Activated CD8-positive, alpha-beta memory T cell treated with anti-CD3 and anti-CD28 coated beads, Interleukin-2, amount 10 ng/mL, durations not matched to agents 7 days and 5 days (primary cell): Measurements from ENCODE around the gene ADAMTS14. TPM values are rescaled to one million over a fixed set of nuclear protein-coding genes. Genes with fewer than 3 reads are reported as not detected.
A peak's percentile ranks its signal among the peaks of the same experiment; 100 is the strongest.

Experiments used
- ATAC-seq: fragments of 150-1000 bp; cut with Tn5 transposase; one replicate; pipeline ENCODE4 v1.10.0; 2021; ENCODE audit warnings: moderate library complexity
- CTCF ChIA-PET: fragments of 350-600 bp; sonication (Branson Sonifier 250); formaldehyde crosslinking; loops from one replicate; lab custom pipeline; 2021; ENCODE audit warnings: antibody characterized with exemption; lab: Charles Lee
- DNase-seq: peaks from one replicate; pipeline ENCODE4 v3.0.0-alpha.2; 2020
- H3K27ac Mint-ChIP-seq: one replicate; pipeline ENCODE4 v1.8.0; 2021; ENCODE audit warnings: mild to moderate bottlenecking, mixed read lengths
- H3K27me3 Mint-ChIP-seq: one replicate; pipeline ENCODE4 v1.8.0; 2021; ENCODE audit warnings: mixed read lengths
- H3K36me3 Mint-ChIP-seq: one replicate; pipeline ENCODE4 v1.8.0; 2021; ENCODE audit warnings: mild to moderate bottlenecking, mixed read lengths
- H3K4me1 Mint-ChIP-seq: one replicate; pipeline ENCODE4 v1.8.0; 2021; ENCODE audit warnings: mixed read lengths
- H3K4me3 Mint-ChIP-seq: one replicate; pipeline ENCODE4 v1.8.0; 2021; ENCODE audit warnings: mild to moderate bottlenecking, moderate library complexity, mixed read lengths
- H3K9me3 Mint-ChIP-seq: one replicate; pipeline ENCODE4 v1.8.0; 2022; ENCODE audit warnings: low read depth, mixed read lengths
- total RNA-seq, 2 experiments: library from RNA; stranded (reverse); gene quantifications; one replicate each; pipeline ENCODE4 v1.2.3, GENCODE V29; 2021

Gene ADAMTS14
- total RNA-seq, 2 experiments from 2014 or later = 0.15 to 0.19 TPM

GRCh38 chr10:70749756-70750155 lies 77.5 kb downstream of the ADAMTS14 start:
- no peak for DNase-seq
- Mint-ChIP-seq H3K27me3 (peaks cover 4% of the 10 kb centered on the region), H3K36me3 (no peaks in the 10 kb centered on the region), H3K4me3 (no peak overlapping the region), H3K4me1 (no peaks in the 10 kb centered on the region), H3K27ac (no peak overlapping the region), H3K9me3 (no peaks in the 10 kb centered on the region)
- CTCF ChIA-PET = interaction anchor here (1.8 to 2.5 kb wide), 2 partner anchors 191 to 201 kb away, joined by 7 to 8 read pairs; no protein-coding TSS in a partner anchor
- no peak for ATAC-seq

- ATAC-seq (no peak), DNase-seq (no peak)
- H3K27ac Mint-ChIP-seq = no peak overlapping the region
- H3K9me3 Mint-ChIP-seq = no peaks in the 10 kb centered on the region
- H3K4me3 Mint-ChIP-seq = no peak overlapping the region
- H3K36me3 Mint-ChIP-seq = no peaks in the 10 kb centered on the region
- H3K4me1 Mint-ChIP-seq = no peaks in the 10 kb centered on the region
- CTCF ChIA-PET = interaction anchor here (0.7 to 2.5 kb wide), 3 partner anchors 191 to 204 kb away, joined by 3 to 8 read pairs (median 7); no protein-coding TSS in a partner anchor
- peaks cover 5% of the 10 kb centered on the region for H3K27me3 Mint-ChIP-seq
Measured at GRCh38 chr10:70750156-70750703, 77.9 kb downstream of the ADAMTS14 start.

GRCh38 chr10:70751356-70751755 lies 79.0 kb downstream of the ADAMTS14 start:
- CTCF ChIA-PET = interaction anchor here (1.8 to 2.5 kb wide), 2 partner anchors 192 to 202 kb away, joined by 7 to 8 read pairs; no protein-coding TSS in a partner anchor
- Mint-ChIP-seq H3K27me3 (peaks cover 5% of the 10 kb centered on the region), H3K4me1 (no peaks in the 10 kb centered on the region), H3K4me3 (no peak overlapping the region), H3K36me3 (no peaks in the 10 kb centered on the region), H3K9me3 (no peaks in the 10 kb centered on the region), H3K27ac (no peak overlapping the region)
- DNase-seq = no peak
- no peak for ATAC-seq

GRCh38 chr10:70751991-70752390 lies 79.7 kb downstream of the ADAMTS14 start:
- CTCF ChIA-PET = interaction anchor here (0.9 to 2.5 kb wide), 2 partner anchors 193 to 291 kb away, joined by 3 to 8 read pairs; no protein-coding TSS in a partner anchor
- no peaks in the 10 kb centered on the region for H3K9me3 Mint-ChIP-seq
- DNase-seq = no peak

GRCh38 chr10:70752571-70752970 lies 80.3 kb downstream of the ADAMTS14 start:
- Mint-ChIP-seq H3K27ac (no peak overlapping the region), H3K27me3 (peaks cover 5% of the 10 kb centered on the region), H3K4me3 (no peak overlapping the region), H3K4me1 (no peaks in the 10 kb centered on the region), H3K36me3 (no peaks in the 10 kb centered on the region), H3K9me3 (no peaks in the 10 kb centered on the region)
- DNase-seq (no peak), ATAC-seq (no peak)
- CTCF ChIA-PET = interaction anchor here (0.9 to 2.1 kb wide), 3 partner anchors 14 to 291 kb away, joined by 3 to 9 read pairs (median 6); no protein-coding TSS in a partner anchor

More at GRCh38 chr10:70751991-70752390, 79.7 kb downstream of the ADAMTS14 start:
- ATAC-seq = no peak
- Mint-ChIP-seq H3K27ac (no peak overlapping the region), H3K4me3 (no peak overlapping the region), H3K36me3 (no peaks in the 10 kb centered on the region), H3K27me3 (peaks cover 5% of the 10 kb centered on the region), H3K4me1 (no peaks in the 10 kb centered on the region)

- no peak overlapping the region for H3K4me3 Mint-ChIP-seq
- no peaks in the 10 kb centered on the region for H3K36me3 Mint-ChIP-seq
- no peak for ATAC-seq
- H3K27ac Mint-ChIP-seq = no peak overlapping the region
- CTCF ChIA-PET = interaction anchor here (2.0 to 4.3 kb wide), 3 partner anchors 14 to 194 kb away, joined by 6 to 22 read pairs (median 9); no protein-coding TSS in a partner anchor
- peaks cover 5% of the 10 kb centered on the region for H3K27me3 Mint-ChIP-seq
- no peaks in the 10 kb centered on the region for H3K4me1 Mint-ChIP-seq
- no peak for DNase-seq
- H3K9me3 Mint-ChIP-seq = no peaks in the 10 kb centered on the region
Measured at GRCh38 chr10:70753026-70753663, 80.8 kb downstream of the ADAMTS14 start.

- Mint-ChIP-seq H3K27ac (no peak overlapping the region), H3K4me1 (peaks cover 5% of the 10 kb centered on the region), H3K27me3 (peaks cover 5% of the 10 kb centered on the region), H3K4me3 (no peak overlapping the region), H3K9me3 (no peaks in the 10 kb centered on the region), H3K36me3 (no peaks in the 10 kb centered on the region)
- DNase-seq (no peak), ATAC-seq (no peak)
- CTCF ChIA-PET = interaction anchor here (1.0 to 8.0 kb wide), 5 partner anchors 12 to 203 kb away, joined by 3 to 86 read pairs (median 9); no protein-coding TSS in a partner anchor
Measured at GRCh38 chr10:70753841-70754621, 81.7 kb downstream of the ADAMTS14 start.

- Mint-ChIP-seq H3K4me3 (no peak overlapping the region), H3K9me3 (no peaks in the 10 kb centered on the region), H3K36me3 (no peaks in the 10 kb centered on the region), H3K4me1 (peaks cover 12% of the 10 kb centered on the region), H3K27ac (no peak overlapping the region), H3K27me3 (peaks cover 9% of the 10 kb centered on the region)
- CTCF ChIA-PET = interaction anchor here (1.2 to 8.0 kb wide), 3 partner anchors 25 to 205 kb away, joined by 3 to 86 read pairs (median 22); no protein-coding TSS in a partner anchor
- no peak for DNase-seq
- ATAC-seq = no peak
Measured at GRCh38 chr10:70756700-70757360, 84.5 kb downstream of the ADAMTS14 start.

- Mint-ChIP-seq H3K27ac (no peak overlapping the region), H3K27me3 (peaks cover 9% of the 10 kb centered on the region), H3K36me3 (no peaks in the 10 kb centered on the region), H3K4me1 (peaks cover 12% of the 10 kb centered on the region), H3K4me3 (no peak overlapping the region), H3K9me3 (no peaks in the 10 kb centered on the region)
- ATAC-seq (no peak), DNase-seq (no peak)
- CTCF ChIA-PET = interaction anchor here (1.2 to 8.0 kb wide), 12 partner anchors 10 to 326 kb away, joined by 3 to 86 read pairs (median 8); partner anchors contain the start of gene PRF1
Measured at GRCh38 chr10:70757856-70758255, 85.5 kb downstream of the ADAMTS14 start.

GRCh38 chr10:70758757-70759514 lies 86.6 kb downstream of the ADAMTS14 start:
- peaks cover 13% of the 10 kb centered on the region for H3K4me1 Mint-ChIP-seq
- DNase-seq (peak; percentile 78), ATAC-seq (peak; percentile 77)
- CTCF ChIA-PET = interaction anchor here (0.6 to 8.0 kb wide), 36 partner anchors 9 to 562 kb away, joined by 3 to 86 read pairs (median 4); partner anchors contain the start of genes PRF1 and SGPL1
- peak overlapping the region; percentile 41 for H3K27ac Mint-ChIP-seq
- no peaks in the 10 kb centered on the region for H3K9me3 Mint-ChIP-seq
- no peak overlapping the region for H3K4me3 Mint-ChIP-seq
- H3K27me3 Mint-ChIP-seq = peaks cover 9% of the 10 kb centered on the region
- no peaks in the 10 kb centered on the region for H3K36me3 Mint-ChIP-seq

- no peak overlapping the region for H3K27ac Mint-ChIP-seq
- no peaks in the 10 kb centered on the region for H3K9me3 Mint-ChIP-seq
- CTCF ChIA-PET = interaction anchor here (1.0 to 8.0 kb wide), 18 partner anchors 12 to 344 kb away, joined by 3 to 86 read pairs (median 7); partner anchors contain the start of gene SGPL1
- H3K27me3 Mint-ChIP-seq = peaks cover 5% of the 10 kb centered on the region
- DNase-seq (no peak), ATAC-seq (no peak)
- H3K4me1 Mint-ChIP-seq = peaks cover 13% of the 10 kb centered on the region
- no peaks in the 10 kb centered on the region for H3K36me3 Mint-ChIP-seq
- no peak overlapping the region for H3K4me3 Mint-ChIP-seq
Measured at GRCh38 chr10:70759781-70760180, 87.5 kb downstream of the ADAMTS14 start.
